Uterus (tissue), 2 donors: ENCODE results near the gene TASL.

ENCODE experiments used
- POLR2A ChIP-seq, 2 donors: fragments of 450-650 bp; IDR thresholded peaks; one replicate each; pipeline ENCODE4 v1.6.1; 2016; ENCODE audit warnings: antibody characterized with exemption in 2 of 2, mild to moderate bottlenecking in 1 of 2, moderate library complexity in 1 of 2
- TF ChIP-seq, protein P1 (sequence below), 4 experiments: fragments of 200-600 bp in 2 of 4; fragments of 450-650 bp in 2 of 4; sonication (generic) in 2 of 4; IDR thresholded peaks; one replicate each; pipeline ENCODE4 v1.5.1; 2016 to 2019; ENCODE audit warnings: antibody characterized with exemption in 4 of 4, mild to moderate bottlenecking in 2 of 4, moderate library complexity in 1 of 4

DNA sequence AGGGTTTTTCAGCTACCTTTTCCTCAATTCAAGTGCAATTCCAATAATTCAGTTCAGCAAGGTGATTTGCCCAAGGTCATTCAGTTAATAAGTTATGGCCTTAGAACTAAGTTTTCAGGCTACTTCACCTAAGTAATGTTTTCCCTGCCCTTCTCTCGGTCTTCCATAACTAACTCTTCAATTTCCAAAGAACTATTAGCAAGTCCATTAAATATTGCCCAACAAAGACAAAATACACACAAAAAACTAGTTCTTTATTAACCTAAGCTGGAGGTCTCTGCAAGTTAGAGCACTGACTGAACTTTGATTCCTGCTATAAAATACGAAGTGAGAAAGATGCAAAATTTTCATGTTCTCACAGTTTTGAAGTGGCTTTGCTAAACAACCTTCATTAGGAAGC is 48.8 kb upstream of the TASL start:
- TF ChIP-seq, protein P1, sequence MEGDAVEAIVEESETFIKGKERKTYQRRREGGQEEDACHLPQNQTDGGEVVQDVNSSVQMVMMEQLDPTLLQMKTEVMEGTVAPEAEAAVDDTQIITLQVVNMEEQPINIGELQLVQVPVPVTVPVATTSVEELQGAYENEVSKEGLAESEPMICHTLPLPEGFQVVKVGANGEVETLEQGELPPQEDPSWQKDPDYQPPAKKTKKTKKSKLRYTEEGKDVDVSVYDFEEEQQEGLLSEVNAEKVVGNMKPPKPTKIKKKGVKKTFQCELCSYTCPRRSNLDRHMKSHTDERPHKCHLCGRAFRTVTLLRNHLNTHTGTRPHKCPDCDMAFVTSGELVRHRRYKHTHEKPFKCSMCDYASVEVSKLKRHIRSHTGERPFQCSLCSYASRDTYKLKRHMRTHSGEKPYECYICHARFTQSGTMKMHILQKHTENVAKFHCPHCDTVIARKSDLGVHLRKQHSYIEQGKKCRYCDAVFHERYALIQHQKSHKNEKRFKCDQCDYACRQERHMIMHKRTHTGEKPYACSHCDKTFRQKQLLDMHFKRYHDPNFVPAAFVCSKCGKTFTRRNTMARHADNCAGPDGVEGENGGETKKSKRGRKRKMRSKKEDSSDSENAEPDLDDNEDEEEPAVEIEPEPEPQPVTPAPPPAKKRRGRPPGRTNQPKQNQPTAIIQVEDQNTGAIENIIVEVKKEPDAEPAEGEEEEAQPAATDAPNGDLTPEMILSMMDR (IDR thresholded peaks at IDR 0.05) = no peak
- TF ChIP-seq POLR2A (IDR thresholded peaks at IDR 0.05) = no peak
